Activated CD8-positive, alpha-beta memory T cell treated with anti-CD3 and anti-CD28 coated beads, Interleukin-2, amount 10 ng/mL, durations not matched to agents 7 days and 5 days (primary cell): ENCODE data around the gene HMGB1. TPM values are rescaled to one million over a fixed set of nuclear protein-coding genes. Genes with fewer than 3 reads are reported as not detected.

ENCODE experiments used
- ATAC-seq: fragments of 150-1000 bp; cut with Tn5 transposase; one replicate; pipeline ENCODE4 v1.10.0; 2021; ENCODE audit warnings: moderate library complexity
- CTCF ChIA-PET: fragments of 350-600 bp; sonication (Branson Sonifier 250); formaldehyde crosslinking; loops from one replicate; lab custom pipeline; 2021; ENCODE audit warnings: antibody characterized with exemption; lab: Charles Lee
- DNase-seq: peaks from one replicate; pipeline ENCODE4 v3.0.0-alpha.2; 2020
- H3K27ac Mint-ChIP-seq: one replicate; pipeline ENCODE4 v1.8.0; 2021; ENCODE audit warnings: mild to moderate bottlenecking, mixed read lengths
- H3K27me3 Mint-ChIP-seq: one replicate; pipeline ENCODE4 v1.8.0; 2021; ENCODE audit warnings: mixed read lengths
- H3K36me3 Mint-ChIP-seq: one replicate; pipeline ENCODE4 v1.8.0; 2021; ENCODE audit warnings: mild to moderate bottlenecking, mixed read lengths
- H3K4me1 Mint-ChIP-seq: one replicate; pipeline ENCODE4 v1.8.0; 2021; ENCODE audit warnings: mixed read lengths
- H3K4me3 Mint-ChIP-seq: one replicate; pipeline ENCODE4 v1.8.0; 2021; ENCODE audit warnings: mild to moderate bottlenecking, moderate library complexity, mixed read lengths
- H3K9me3 Mint-ChIP-seq: one replicate; pipeline ENCODE4 v1.8.0; 2022; ENCODE audit warnings: low read depth, mixed read lengths
- total RNA-seq, 2 experiments: library from RNA; stranded (reverse); gene quantifications; one replicate each; pipeline ENCODE4 v1.2.3, GENCODE V29; 2021

Gene HMGB1
- total RNA-seq, 2 experiments from 2014 or later = 716 to 739 TPM

GRCh38 chr13:30418717-30419459 is 46.8 kb downstream of the HMGB1 start:
- no peak overlapping the region for H3K4me3 Mint-ChIP-seq
- H3K27me3 Mint-ChIP-seq = peaks cover 6% of the 10 kb centered on the region
- H3K27ac Mint-ChIP-seq = no peak overlapping the region

DNA sequence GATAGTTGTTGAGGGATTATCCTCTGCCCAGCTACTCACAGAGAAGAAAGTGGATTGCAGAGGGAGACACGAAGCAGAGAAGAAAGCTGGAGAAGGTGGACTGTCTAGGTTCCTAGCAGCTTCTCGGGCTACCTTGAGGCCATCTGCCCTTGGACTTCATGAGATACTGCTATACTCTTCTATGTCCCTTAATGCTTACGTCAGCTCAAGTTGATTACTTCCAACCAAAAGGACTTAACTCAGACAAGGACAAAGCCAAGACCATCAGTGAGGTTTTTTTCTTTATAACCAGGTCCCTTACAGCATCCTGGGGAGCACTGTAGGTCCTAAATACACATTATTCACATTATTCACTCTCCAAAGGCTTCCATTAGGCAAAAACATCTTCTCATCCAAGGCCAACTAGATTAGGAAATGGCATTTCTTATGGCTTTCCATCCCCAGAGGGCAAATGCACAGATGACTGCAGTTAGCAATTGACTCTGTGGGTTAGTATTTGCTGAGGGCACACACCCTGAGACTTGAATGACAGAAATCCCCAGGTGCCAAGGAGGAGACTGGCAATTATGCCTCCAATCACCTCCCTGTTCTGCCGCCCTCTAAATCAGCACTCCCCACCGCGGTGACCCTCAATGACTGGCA is 47.5 kb downstream of the HMGB1 start:
- Mint-ChIP-seq H3K4me3 (no peak overlapping the region), H3K9me3 (no peaks in the 10 kb centered on the region), H3K27ac (no peak overlapping the region), H3K27me3 (peaks cover 6% of the 10 kb centered on the region), H3K36me3 (no peaks in the 10 kb centered on the region), H3K4me1 (peaks cover 23% of the 10 kb centered on the region)
- CTCF ChIA-PET = interaction anchor here (0.8 to 4.3 kb wide), 5 partner anchors 11 to 106 kb away, joined by 3 to 23 read pairs (median 4); no protein-coding TSS in a partner anchor
- no peak for ATAC-seq
- DNase-seq = no peak

More at GRCh38 chr13:30418717-30419459, 46.8 kb downstream of the HMGB1 start:
- CTCF ChIA-PET = interaction anchor here (0.8 to 4.3 kb wide), 5 partner anchors 12 to 107 kb away, joined by 3 to 23 read pairs (median 4); no protein-coding TSS in a partner anchor
- DNase-seq (no peak), ATAC-seq (no peak)
- Mint-ChIP-seq H3K4me1 (peaks cover 23% of the 10 kb centered on the region), H3K9me3 (no peaks in the 10 kb centered on the region), H3K36me3 (no peaks in the 10 kb centered on the region)

DNA sequence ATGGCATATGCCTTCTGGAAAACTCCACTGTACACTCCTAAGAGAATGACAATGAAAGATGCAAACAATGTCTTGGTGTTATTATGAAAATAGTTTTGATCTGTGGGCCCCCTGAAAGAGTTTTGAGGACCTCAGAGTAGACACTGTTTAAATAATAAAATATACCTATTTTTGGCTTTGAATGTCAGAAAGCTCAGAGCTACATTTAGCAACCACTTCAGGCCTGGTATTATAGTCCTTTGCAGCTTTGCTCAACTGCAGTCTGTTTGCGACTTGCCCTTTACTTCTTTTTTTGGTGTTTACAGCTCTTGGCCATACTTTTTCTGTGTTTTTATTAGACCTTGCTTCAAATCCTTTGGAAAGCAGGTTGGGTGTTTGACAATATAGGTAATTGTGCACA is 49.3 kb downstream of the HMGB1 start:
- H3K27ac Mint-ChIP-seq = no peak overlapping the region
- H3K4me1 Mint-ChIP-seq = peaks cover 21% of the 10 kb centered on the region
- DNase-seq = no peak
- ATAC-seq = no peak
- no peaks in the 10 kb centered on the region for H3K9me3 Mint-ChIP-seq
- H3K4me3 Mint-ChIP-seq = no peak overlapping the region
- no peaks in the 10 kb centered on the region for H3K36me3 Mint-ChIP-seq
- CTCF ChIA-PET = no interaction called here
- no peaks in the 10 kb centered on the region for H3K27me3 Mint-ChIP-seq

DNA sequence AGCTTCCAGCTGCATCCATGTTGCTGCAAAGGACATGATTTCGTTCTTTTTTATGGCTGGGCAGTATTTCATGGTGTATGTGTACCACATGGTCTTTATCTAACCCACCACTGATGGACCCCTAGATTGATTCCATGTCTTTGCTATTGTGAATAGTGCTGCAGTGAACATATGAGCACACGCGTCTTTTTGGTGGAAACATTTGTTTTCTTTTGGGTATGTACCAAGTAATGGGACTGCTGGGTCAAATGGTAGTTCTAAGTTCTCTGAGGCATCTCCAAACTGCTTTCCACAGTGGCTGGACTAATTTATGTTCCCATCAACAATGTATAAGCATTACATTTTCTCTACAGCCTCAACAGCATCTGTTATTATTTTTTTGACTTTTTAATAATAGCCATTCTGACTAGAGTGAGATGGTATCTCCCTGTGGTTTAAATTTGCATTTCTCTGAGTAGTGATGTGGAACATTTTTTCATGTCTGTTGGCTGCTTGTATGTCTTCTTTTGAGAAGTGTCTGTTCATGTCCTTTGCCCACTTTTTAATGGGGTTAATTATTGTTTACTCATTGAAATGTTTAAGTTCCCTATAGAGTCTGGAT is 50.2 kb downstream of the HMGB1 start:
- peaks cover 13% of the 10 kb centered on the region for H3K4me1 Mint-ChIP-seq
- CTCF ChIA-PET = no interaction called here
- ATAC-seq = no peak
- H3K9me3 Mint-ChIP-seq = no peaks in the 10 kb centered on the region
- DNase-seq = no peak
- no peak overlapping the region for H3K4me3 Mint-ChIP-seq
- no peaks in the 10 kb centered on the region for H3K36me3 Mint-ChIP-seq
- H3K27ac Mint-ChIP-seq = no peak overlapping the region
- no peaks in the 10 kb centered on the region for H3K27me3 Mint-ChIP-seq

- ATAC-seq (no peak), DNase-seq (no peak)
- Mint-ChIP-seq H3K36me3 (no peaks in the 10 kb centered on the region), H3K9me3 (no peaks in the 10 kb centered on the region), H3K4me3 (no peak overlapping the region), H3K4me1 (peaks cover 20% of the 10 kb centered on the region), H3K27ac (no peak overlapping the region), H3K27me3 (no peaks in the 10 kb centered on the region)
- CTCF ChIA-PET = interaction anchor here (0.7 to 2.0 kb wide), 3 partner anchors 8 to 281 kb away, joined by 3 to 5 read pairs (median 3); partner anchors contain the start of gene UBE2L5
Measured at GRCh38 chr13:30413842-30414241, 51.9 kb downstream of the HMGB1 start.

DNA sequence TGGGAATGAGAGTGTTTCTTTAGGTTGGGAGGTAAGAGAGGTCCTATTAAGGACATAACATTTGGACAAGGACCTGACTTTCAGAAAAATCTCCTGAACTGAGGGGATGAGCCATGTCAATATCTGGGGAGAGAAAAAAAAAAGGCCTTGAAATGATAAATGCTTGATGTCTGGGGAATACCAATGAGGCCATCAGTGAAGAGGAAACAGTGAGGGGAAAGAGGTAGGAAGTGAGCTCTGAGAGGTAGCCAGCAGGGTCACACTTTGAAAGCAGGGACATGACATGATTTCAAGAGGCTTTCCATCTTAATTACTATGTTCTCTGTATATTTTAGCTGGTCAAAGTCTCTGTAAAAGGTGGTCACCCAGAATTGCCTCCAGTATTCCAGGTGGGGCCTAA is 53.4 kb downstream of the HMGB1 start:
- Mint-ChIP-seq H3K9me3 (no peaks in the 10 kb centered on the region), H3K27ac (no peak overlapping the region), H3K27me3 (no peaks in the 10 kb centered on the region), H3K36me3 (no peaks in the 10 kb centered on the region), H3K4me3 (no peak overlapping the region), H3K4me1 (peaks cover 28% of the 10 kb centered on the region)
- CTCF ChIA-PET = interaction anchor here (0.9 to 2.0 kb wide), 2 partner anchors 105 to 280 kb away, joined by 3 to 5 read pairs; partner anchors contain the start of gene KATNAL1
- DNase-seq (no peak), ATAC-seq (no peak)

- no peak overlapping the region for H3K4me3 Mint-ChIP-seq
- ATAC-seq (no peak), DNase-seq (no peak)
- H3K27ac Mint-ChIP-seq = no peak overlapping the region
- no peaks in the 10 kb centered on the region for H3K9me3 Mint-ChIP-seq
- peaks cover 4% of the 10 kb centered on the region for H3K27me3 Mint-ChIP-seq
- CTCF ChIA-PET = no interaction called here
- no peaks in the 10 kb centered on the region for H3K36me3 Mint-ChIP-seq
- peaks cover 27% of the 10 kb centered on the region for H3K4me1 Mint-ChIP-seq
Measured at GRCh38 chr13:30410705-30411125, 55.0 kb downstream of the HMGB1 start.

DNA sequence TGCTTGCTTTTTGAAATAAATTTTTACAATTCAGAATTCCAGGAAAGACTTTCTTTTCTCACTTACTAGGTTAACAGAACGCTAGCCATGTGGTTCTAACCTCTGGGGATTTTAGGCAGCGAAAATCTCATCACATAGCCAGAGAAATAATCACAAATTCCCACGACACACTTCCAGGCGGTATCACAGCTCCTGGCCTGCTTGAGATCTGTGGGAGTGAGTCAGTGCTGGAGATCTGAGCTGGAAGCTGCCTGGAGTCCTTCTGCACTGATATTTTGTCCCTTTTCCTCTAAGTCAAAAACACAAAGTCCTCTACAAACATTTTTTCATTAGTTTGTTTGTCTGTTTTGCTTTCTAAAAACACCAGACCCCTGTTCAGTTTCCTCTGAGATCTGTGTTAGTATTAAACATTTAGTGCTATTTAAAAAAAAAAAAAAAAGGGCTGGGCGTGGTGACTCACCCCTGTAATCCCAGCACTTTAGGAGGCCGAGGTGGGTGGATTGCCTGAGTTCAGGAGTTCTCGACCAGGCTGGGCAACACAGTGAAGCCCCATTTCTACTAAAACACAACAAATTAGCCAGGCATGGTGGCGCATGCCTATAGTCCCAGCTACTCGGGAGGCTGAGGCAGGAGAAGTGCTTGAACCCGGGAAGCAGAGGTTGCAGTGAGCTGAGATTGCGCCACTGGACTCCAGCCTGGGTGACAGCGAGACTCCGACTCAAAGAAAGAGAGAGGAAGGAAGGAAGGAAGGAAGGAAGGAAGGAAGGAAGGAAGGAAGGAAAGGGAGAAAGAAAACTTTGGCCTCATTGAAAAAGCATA is 55.6 kb downstream of the HMGB1 start:
- no peak overlapping the region for H3K27ac Mint-ChIP-seq
- peaks cover 21% of the 10 kb centered on the region for H3K4me1 Mint-ChIP-seq
- no peak overlapping the region for H3K4me3 Mint-ChIP-seq
- no peak for DNase-seq
- H3K36me3 Mint-ChIP-seq = no peaks in the 10 kb centered on the region
- peaks cover 4% of the 10 kb centered on the region for H3K27me3 Mint-ChIP-seq
- no peaks in the 10 kb centered on the region for H3K9me3 Mint-ChIP-seq
- no peak for ATAC-seq
- CTCF ChIA-PET = interaction anchor here (1.6 to 5.4 kb wide), 3 partner anchors 9 to 38 kb away, joined by 3 to 23 read pairs (median 8); no protein-coding TSS in a partner anchor

DNA sequence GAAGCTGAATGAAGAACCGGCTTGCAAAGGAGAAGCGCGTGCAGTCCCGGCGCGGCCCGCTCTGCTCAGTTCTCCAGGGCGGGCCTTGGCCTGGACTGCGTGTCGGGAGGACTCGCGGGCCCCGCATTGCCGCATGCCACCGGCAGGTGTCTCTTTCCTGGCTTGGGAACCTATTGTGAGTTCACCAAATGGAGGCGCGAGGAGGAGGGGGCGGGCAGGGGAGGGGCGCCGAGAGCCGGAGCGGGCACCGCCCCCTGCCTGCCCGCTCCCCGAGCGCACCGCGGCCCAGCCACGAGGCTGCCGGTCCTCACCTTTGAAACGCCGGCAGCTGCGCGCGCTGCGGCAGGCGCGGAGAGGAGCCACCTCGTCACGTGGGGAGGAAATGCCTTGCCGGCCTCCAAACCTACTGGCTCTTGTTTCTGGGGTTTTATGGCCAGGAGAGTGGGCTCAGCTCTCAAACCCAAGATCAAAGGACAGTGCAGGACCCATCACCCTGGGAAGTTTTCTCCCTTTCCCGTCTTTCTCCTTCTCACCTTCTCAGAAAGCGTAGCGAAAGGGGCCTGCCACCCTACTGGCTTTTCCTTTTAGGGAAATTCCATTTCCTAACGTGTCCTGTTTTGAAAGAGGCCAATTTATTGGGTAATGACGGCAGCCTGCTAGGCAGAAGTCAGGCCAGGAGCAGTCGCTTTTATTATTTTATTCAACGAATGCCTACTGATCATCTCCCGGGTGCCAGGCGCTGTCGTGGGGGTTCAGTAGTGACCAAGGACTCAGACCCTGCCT is 57.2 kb downstream of the HMGB1 start:
- Mint-ChIP-seq H3K36me3 (no peaks in the 10 kb centered on the region), H3K27me3 (peaks cover 4% of the 10 kb centered on the region), H3K27ac (peak overlapping the region; percentile 61), H3K9me3 (no peaks in the 10 kb centered on the region), H3K4me3 (peak overlapping the region; percentile 55), H3K4me1 (peaks cover 21% of the 10 kb centered on the region)
- peak; percentile 95 for DNase-seq
- ATAC-seq = peak; percentile 98
- CTCF ChIA-PET = interaction anchor here (0.6 to 5.4 kb wide), 17 partner anchors 11 to 601 kb away, joined by 3 to 23 read pairs (median 4); partner anchors contain the start of gene HMGB1

DNA sequence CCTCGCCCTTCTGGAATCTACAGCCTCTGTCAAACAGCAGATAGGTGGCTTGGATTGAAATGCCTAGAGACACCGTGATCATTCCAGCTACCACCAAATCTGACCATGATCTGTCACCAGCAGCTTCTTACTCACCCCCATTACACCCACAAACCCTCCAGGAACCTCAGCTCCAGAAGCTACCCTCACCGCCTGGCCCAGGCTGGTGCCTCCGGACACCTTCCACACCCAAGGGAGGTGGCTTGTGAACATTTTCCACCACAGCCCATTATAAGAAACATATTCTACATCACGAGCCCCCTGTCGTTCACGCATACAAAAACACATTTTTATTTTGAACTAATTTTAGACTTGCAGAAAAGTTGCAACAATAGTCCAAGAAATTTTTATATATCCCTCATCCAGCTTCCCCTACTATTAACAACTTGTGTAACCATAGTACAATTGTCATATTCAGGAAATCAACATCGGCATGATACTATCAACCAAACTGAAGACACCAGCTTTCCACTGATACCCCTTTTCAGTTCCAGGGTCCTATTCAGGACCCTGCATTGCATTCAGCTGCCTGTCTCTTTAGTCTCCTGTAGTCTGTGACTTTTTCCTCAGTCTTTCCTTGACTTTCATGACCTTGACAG is 58.8 kb downstream of the HMGB1 start:
- H3K4me3 Mint-ChIP-seq = no peak overlapping the region
- H3K27ac Mint-ChIP-seq = no peak overlapping the region
- H3K9me3 Mint-ChIP-seq = no peaks in the 10 kb centered on the region
- no peak for ATAC-seq
- peaks cover 4% of the 10 kb centered on the region for H3K27me3 Mint-ChIP-seq
- CTCF ChIA-PET = interaction anchor here (0.9 to 5.4 kb wide), 12 partner anchors 13 to 599 kb away, joined by 3 to 23 read pairs (median 4); partner anchors contain the start of gene UBE2L5
- H3K4me1 Mint-ChIP-seq = peaks cover 18% of the 10 kb centered on the region
- DNase-seq = no peak
- H3K36me3 Mint-ChIP-seq = no peaks in the 10 kb centered on the region
